Suprapubic skin (tissue), 4 donors: ENCODE measurements around the gene CAMK1D.

Experiments
- CTCF ChIP-seq, 2 donors: fragments of 200-600 bp in 1 of 2; fragments of 450-650 bp in 1 of 2; sonication (generic) in 1 of 2; IDR thresholded peaks; one replicate each; pipeline ENCODE4 v1.5.1; 2016 to 2019; ENCODE audit warnings: antibody characterized with exemption in 2 of 2, mild to moderate bottlenecking in 1 of 2, moderate library complexity in 1 of 2
- EP300 ChIP-seq: sonication (generic); formaldehyde crosslinking; IDR thresholded peaks from one replicate; pipeline ENCODE4 v1.6.1; 2017; ENCODE audit warnings: antibody characterized with exemption
- POLR2A ChIP-seq, 2 donors: fragments of 450-650 bp; IDR thresholded peaks; one replicate each; pipeline ENCODE4 v1.6.1; 2017; ENCODE audit warnings: antibody characterized with exemption in 2 of 2, mild to moderate bottlenecking in 2 of 2, moderate library complexity in 2 of 2
- POLR2AphosphoS5 ChIP-seq, 3 donors: sonication (generic); formaldehyde crosslinking; IDR thresholded peaks; one replicate each; pipeline ENCODE4 v1.6.1; 2017; ENCODE audit warnings: antibody characterized with exemption in 3 of 3

DNA sequence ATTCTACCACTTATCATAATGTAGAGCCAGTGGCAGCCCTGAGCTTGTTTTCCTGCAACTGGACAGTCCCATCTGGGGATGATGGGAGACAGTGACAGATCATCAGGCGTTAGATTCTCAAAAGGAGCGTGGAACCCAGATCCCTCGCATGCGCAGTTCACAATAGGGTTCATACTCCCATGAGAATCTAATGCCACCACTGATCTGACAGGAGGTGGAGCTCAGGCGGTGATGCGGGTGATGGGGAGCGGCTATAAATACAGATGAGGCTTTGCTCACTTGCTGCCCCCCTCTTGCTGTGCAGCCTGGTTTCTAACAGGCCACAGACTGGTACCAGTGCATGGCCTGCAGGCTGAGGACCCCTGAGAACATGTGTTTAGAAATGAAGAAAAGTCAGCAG lies 260.1 kb downstream of the CAMK1D start:
- no peak for TF ChIP-seq CTCF (IDR thresholded peaks at IDR 0.05)
- no peak for TF ChIP-seq POLR2AphosphoS5 (IDR thresholded peaks at IDR 0.05)
- TF ChIP-seq POLR2A (IDR thresholded peaks at IDR 0.05), result no peak
- no peak for TF ChIP-seq EP300
